ENCODE results near the gene INO80.
"Not testable (repeated sequence)": the region's sequence is repeated elsewhere in the genome, so short reads cannot be mapped to it uniquely, and the experiment has no call there.

Gene INO80

GRCh38 chr15:40955930-40956540, 160.0 kb downstream of the INO80 start:
- TF ChIP-seq ZNF8 (CRISPR knock-in tag; IDR thresholded peaks at IDR 0.05) (no peak), ZNF565 (CRISPR knock-in tag; conservative IDR thresholded peaks at IDR 0.05; ENCODE audit: low read depth) (no peak)
- ATAC-seq, result no peak

- ATAC-seq, result no peak
Measured at GRCh38 chr15:40955141-40955903, 160.8 kb downstream of the INO80 start.

GRCh38 chr15:40954158-40954848, 161.8 kb downstream of the INO80 start:
- not testable (repeated sequence) for ATAC-seq

More at GRCh38 chr15:40955141-40955903, 160.8 kb downstream of the INO80 start:
- TF ChIP-seq POU6F1 (CRISPR knock-in tag; IDR thresholded peaks at IDR 0.05; ENCODE audit: borderline replicate concordance, low read depth) (no peak), SNAI2 (CRISPR knock-in tag; IDR thresholded peaks at IDR 0.05) (no peak), ZFP3 (CRISPR knock-in tag; IDR thresholded peaks at IDR 0.05) (no peak), TSHZ2 (CRISPR knock-in tag; IDR thresholded peaks at IDR 0.05) (no peak), PPARA (CRISPR knock-in tag; IDR thresholded peaks at IDR 0.05; ENCODE audit: borderline replicate concordance) (no peak), PATZ1 (CRISPR knock-in tag; IDR thresholded peaks at IDR 0.05; ENCODE audit: borderline replicate concordance) (no peak), ZNF70 (CRISPR knock-in tag; IDR thresholded peaks at IDR 0.05) (no peak), GLIS3 (CRISPR knock-in tag; IDR thresholded peaks at IDR 0.05) (no peak), CREB5 (CRISPR knock-in tag; IDR thresholded peaks at IDR 0.05; ENCODE audit: low read depth) (no peak), RARB (CRISPR knock-in tag; IDR thresholded peaks at IDR 0.05) (no peak), ZNF8 (CRISPR knock-in tag; IDR thresholded peaks at IDR 0.05) (no peak), ZNF565 (CRISPR knock-in tag; conservative IDR thresholded peaks at IDR 0.05; ENCODE audit: low read depth) (no peak), CSRNP3 (CRISPR knock-in tag; IDR thresholded peaks at IDR 0.05) (no peak), ZFP30 (CRISPR knock-in tag; IDR thresholded peaks at IDR 0.05) (no peak), TOX (CRISPR knock-in tag; IDR thresholded peaks at IDR 0.05; ENCODE audit: borderline replicate concordance) (no peak), OSR1 (CRISPR knock-in tag; IDR thresholded peaks at IDR 0.05) (no peak), ARNTL (CRISPR knock-in tag; IDR thresholded peaks at IDR 0.05; ENCODE audit: borderline replicate concordance, low read depth) (no peak), ESRRG (CRISPR knock-in tag; IDR thresholded peaks at IDR 0.05) (no peak), CSDC2 (CRISPR knock-in tag; IDR thresholded peaks at IDR 0.05) (no peak), ISL1 (CRISPR knock-in tag; IDR thresholded peaks at IDR 0.05) (no peak)
